GM19193 (cell line): ENCODE results near the gene RAB3IL1.

Experiments
- POLR2A ChIP-seq: IDR thresholded peaks from 4 replicates; pipeline ENCODE4 v1.6.1; 2011; ENCODE audit not compliant: insufficient read depth, insufficient read length; ENCODE audit errors: extremely low read depth

Gene RAB3IL1

GRCh38 chr11:61862714-61863547, 54.4 kb downstream of the RAB3IL1 start:
- no peak for TF ChIP-seq POLR2A

DNA sequence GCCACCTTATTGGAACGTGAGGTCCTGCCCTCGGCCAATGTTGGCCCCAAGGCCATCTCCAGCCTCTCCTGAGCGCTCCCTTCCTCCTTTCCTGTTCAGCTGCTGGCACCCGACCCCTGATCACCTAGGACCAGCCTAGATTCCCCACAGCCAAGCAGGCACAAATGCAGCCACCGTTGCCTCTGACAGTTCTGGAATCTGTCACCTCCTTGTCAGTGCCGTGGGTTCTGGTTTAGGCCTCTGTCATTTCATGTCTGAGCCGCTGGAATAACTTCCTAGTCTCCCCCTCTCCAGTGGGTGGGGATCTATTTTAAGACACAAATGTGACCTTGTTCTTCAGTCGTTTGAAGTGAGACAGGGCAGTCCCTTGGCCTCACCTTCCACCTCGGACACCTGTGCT, 55.7 kb downstream of the RAB3IL1 start:
- no peak for TF ChIP-seq POLR2A

DNA sequence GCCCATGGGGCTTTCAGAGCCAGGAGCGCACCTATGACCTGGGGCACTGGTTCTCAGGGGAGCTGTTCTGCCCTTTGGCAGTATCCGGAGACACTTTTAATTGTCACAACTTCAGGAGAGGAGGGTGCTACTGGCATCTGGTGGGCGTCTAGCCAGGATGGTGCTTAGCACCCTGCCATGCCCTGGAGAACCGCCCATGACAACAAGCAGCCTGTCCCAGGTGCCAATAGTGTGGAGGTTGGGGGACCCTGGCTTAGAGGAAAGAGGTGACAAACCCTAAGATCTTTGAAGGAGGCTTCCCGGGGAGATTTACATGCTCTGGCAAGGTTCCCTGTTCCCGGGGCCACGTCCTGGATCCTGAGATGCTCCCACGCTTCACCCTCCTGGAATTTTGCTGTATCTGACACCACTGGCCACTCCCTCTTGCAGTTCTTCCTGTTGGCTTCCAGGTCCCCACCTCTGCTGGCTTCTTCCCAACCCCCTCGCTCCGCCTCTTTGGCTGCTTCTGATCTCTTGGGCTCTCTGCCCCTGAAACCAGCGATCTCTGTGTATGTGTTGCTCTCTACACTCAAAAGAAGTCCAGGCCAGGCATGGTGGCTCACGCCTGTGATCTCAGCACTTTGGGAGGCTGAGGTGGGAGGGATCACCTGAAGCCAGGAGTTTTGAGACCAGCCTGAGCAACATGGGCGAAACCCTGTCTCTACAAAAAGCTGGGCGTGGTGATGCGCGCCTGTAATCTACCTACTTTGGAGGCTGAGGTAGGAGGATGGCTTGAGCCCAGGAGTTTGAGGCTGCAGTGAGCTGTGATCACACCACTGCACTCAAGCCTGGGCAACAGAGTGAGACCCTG, 57.1 kb downstream of the RAB3IL1 start:
- no peak for TF ChIP-seq POLR2A

- TF ChIP-seq POLR2A = peak; percentile 11
Measured at GRCh38 chr11:61855939-61856680, 61.3 kb downstream of the RAB3IL1 start.

GRCh38 chr11:61854966-61855714, 62.2 kb downstream of the RAB3IL1 start:
- no peak for TF ChIP-seq POLR2A

DNA sequence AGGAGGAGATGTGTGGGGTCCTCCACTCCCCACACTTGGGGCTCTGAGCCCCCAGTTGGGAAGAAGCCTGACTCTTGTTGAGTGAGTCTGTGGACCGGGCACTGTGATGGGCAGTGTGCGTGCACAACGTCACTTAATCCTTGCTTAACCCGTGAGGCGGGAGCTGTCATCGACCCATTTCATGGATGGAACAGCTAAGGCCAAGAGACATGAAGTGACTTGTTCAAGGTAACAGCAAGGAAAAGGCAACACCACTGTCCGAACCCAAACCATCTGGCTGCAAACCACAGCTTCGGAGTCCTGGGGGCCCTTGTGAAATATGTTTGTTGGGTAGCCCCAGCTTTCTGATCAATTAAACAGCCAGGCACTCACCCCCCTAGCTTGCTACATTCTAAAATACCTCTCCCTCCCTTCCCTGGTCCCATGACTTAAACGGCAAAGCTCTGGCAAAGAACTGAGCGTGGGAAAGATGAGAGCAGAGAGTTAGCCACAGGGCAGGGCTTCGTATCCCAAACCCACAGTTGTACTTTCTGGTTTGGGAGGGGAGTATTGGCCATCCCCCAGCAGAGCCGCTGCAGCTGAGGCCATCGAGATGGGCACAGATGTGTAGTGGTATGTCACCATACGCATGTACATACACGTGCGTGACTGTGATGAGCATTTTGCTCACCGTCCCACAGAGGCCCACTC, 63.0 kb downstream of the RAB3IL1 start:
- TF ChIP-seq POLR2A = no peak

DNA sequence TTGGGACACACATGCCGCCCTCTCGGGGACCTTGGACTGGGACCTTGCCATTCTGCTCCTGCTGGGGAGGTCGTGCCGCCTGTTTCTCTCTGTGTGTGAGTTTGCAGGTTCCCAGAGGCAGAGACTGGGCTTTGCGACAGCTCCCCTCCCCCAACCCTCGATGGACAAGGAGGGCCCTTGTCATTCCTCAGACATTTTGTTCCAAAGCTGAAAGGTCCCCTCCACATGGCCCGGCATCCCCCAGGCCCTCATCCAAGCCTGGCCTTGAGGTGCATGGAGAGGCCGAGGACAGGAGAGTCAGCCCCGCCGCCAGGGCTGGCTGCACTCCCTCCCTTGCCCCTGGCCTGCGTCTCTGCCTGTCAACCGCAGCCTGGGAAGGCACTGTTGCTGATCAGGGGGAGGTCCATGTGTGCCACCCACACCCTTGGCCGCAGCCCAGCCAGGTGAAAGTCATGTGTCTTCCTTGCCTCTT, 63.6 kb downstream of the RAB3IL1 start:
- TF ChIP-seq POLR2A = no peak

DNA sequence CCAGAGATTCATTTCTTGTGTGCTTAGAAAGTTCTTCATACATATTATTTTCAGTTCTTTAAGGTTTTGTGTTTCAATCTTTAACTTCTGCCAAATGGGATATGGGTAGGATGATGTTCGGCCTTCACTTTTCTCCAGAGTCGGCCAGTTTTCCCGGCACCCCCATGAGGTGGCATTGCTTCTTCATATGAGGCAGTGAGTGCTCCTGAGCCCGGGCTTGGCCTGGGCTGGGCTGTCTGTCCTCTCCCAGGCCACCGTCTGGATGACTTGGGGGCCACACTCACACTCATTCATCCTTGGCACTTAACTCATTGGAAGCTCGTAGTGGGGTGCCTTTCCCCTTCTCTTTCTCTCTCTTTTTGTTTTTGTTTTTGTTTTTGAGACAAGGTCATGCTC, 65.5 kb downstream of the RAB3IL1 start:
- no peak for TF ChIP-seq POLR2A

GRCh38 chr11:61851113-61851899, 66.1 kb downstream of the RAB3IL1 start:
- no peak for TF ChIP-seq POLR2A

- no peak for TF ChIP-seq POLR2A
Measured at GRCh38 chr11:61850687-61851086, 66.7 kb downstream of the RAB3IL1 start.

GRCh38 chr11:61848631-61849030, 68.7 kb downstream of the RAB3IL1 start:
- no peak for TF ChIP-seq POLR2A

DNA sequence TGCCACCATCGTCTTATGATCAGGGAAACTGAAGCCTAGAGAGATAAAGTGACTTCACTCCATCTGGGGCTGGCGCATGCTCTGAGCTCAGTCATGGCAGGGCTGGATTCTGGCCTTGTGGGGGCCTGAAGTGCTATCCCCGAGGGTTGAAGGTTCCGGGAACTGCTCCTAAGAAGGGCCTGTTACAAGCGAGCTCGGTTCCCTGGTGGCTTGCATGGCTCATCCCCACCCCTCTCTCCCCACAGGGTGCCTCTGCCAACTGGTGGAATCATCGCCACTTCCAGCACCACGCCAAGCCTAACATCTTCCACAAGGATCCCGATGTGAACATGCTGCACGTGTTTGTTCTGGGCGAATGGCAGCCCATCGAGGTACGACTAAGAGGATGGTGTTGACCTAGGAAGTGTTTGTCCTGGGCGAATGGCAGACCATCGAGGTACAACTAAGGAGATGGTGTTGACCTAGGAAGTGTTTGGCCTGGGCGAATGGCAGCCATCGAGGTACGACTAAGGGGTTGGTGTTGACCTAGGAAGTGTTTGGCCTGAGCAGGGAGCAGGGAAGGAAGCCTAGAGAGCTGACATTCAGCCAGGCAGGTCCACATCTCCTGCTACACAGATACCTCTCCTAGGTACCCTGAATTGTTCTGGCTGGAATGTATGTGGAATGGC, 69.3 kb downstream of the RAB3IL1 start:
- TF ChIP-seq POLR2A = peak; percentile 22
